Glomerular visceral epithelial cell (primary cell): ENCODE measurements around the gene FAM83E.

Source experiments
- DNase-seq: peaks from one replicate; pipeline ENCODE4 v3.0.0-alpha.2; 2016; ENCODE audit errors: extremely low spot score

The FAM83E gene

GRCh38 chr19:48575931-48576622 is 38.8 kb downstream of the FAM83E start:
- DNase-seq = no peak

- DNase-seq = no peak
Measured at GRCh38 chr19:48573163-48573505, 41.7 kb downstream of the FAM83E start.

- DNase-seq = no peak
Measured at GRCh38 chr19:48571378-48572162, 43.3 kb downstream of the FAM83E start.

- DNase-seq = no peak
Measured at GRCh38 chr19:48569814-48570213, 45.1 kb downstream of the FAM83E start.

GRCh38 chr19:48568345-48568886 is 46.5 kb downstream of the FAM83E start:
- peak; percentile 96 for DNase-seq

- peak; percentile 63 for DNase-seq
Measured at GRCh38 chr19:48565090-48565489, 49.8 kb downstream of the FAM83E start.
